RPMI8226 (cell line): ENCODE measurements around the gene C1QTNF2.
"Not testable (repeated sequence)": the region's sequence is repeated elsewhere in the genome, so short reads cannot be mapped to it uniquely, and the experiment has no call there.

Experiments
- DNase-seq: peaks from one replicate; pipeline ENCODE4 v3.0.0-alpha.2; 2015

Gene C1QTNF2

GRCh38 chr5:160370713-160371034, 248 bp upstream of the C1QTNF2 start:
- no peak for DNase-seq

GRCh38 chr5:160367885-160368284, 2.5 kb downstream of the C1QTNF2 start:
- DNase-seq: no peak

GRCh38 chr5:160367261-160367660, 3.2 kb downstream of the C1QTNF2 start:
- DNase-seq: no peak

- no peak for DNase-seq
Measured at GRCh38 chr5:160366230-160366629, 4.2 kb downstream of the C1QTNF2 start.

- DNase-seq: peak; percentile 8
Measured at GRCh38 chr5:160363660-160364395, 6.6 kb downstream of the C1QTNF2 start.

GRCh38 chr5:160363211-160363610, 7.2 kb downstream of the C1QTNF2 start:
- DNase-seq: no peak

- DNase-seq: no peak
Measured at GRCh38 chr5:160361624-160362228, 8.7 kb downstream of the C1QTNF2 start.

GRCh38 chr5:160360310-160360709, 10.1 kb downstream of the C1QTNF2 start:
- no peak for DNase-seq

GRCh38 chr5:160359816-160360215, 10.6 kb downstream of the C1QTNF2 start:
- no peak for DNase-seq

- no peak for DNase-seq
Measured at GRCh38 chr5:160359242-160359641, 11.2 kb downstream of the C1QTNF2 start.

GRCh38 chr5:160357861-160358411, 12.5 kb downstream of the C1QTNF2 start:
- DNase-seq: no peak

GRCh38 chr5:160357394-160357793, 13.0 kb downstream of the C1QTNF2 start:
- DNase-seq: no peak

GRCh38 chr5:160356550-160357347, 13.7 kb downstream of the C1QTNF2 start:
- no peak for DNase-seq

GRCh38 chr5:160354666-160355065, 15.8 kb downstream of the C1QTNF2 start:
- DNase-seq: no peak

GRCh38 chr5:160353379-160353778, 17.0 kb downstream of the C1QTNF2 start:
- no peak for DNase-seq

- no peak for DNase-seq
Measured at GRCh38 chr5:160352308-160352707, 18.1 kb downstream of the C1QTNF2 start.

GRCh38 chr5:160349935-160350303, 20.5 kb downstream of the C1QTNF2 start:
- no peak for DNase-seq

- DNase-seq: no peak
Measured at GRCh38 chr5:160349249-160349934, 21.0 kb downstream of the C1QTNF2 start.

GRCh38 chr5:160348080-160348479, 22.3 kb downstream of the C1QTNF2 start:
- DNase-seq: no peak

- DNase-seq: no peak
Measured at GRCh38 chr5:160347448-160347847, 23.0 kb downstream of the C1QTNF2 start.

GRCh38 chr5:160342413-160342941, 27.9 kb downstream of the C1QTNF2 start:
- DNase-seq: no peak

GRCh38 chr5:160341309-160341870, 29.0 kb downstream of the C1QTNF2 start:
- no peak for DNase-seq

GRCh38 chr5:160340513-160340912, 29.9 kb downstream of the C1QTNF2 start:
- not testable (repeated sequence) for DNase-seq
